ENCODE results near the gene PLAGL1. TPM values are rescaled to one million over a fixed set of nuclear protein-coding genes. Genes with fewer than 3 reads are reported as not detected.

Gene PLAGL1
- total RNA-seq, 2 donors from 2014 or later: 3.3 to 6.3 TPM

DNA sequence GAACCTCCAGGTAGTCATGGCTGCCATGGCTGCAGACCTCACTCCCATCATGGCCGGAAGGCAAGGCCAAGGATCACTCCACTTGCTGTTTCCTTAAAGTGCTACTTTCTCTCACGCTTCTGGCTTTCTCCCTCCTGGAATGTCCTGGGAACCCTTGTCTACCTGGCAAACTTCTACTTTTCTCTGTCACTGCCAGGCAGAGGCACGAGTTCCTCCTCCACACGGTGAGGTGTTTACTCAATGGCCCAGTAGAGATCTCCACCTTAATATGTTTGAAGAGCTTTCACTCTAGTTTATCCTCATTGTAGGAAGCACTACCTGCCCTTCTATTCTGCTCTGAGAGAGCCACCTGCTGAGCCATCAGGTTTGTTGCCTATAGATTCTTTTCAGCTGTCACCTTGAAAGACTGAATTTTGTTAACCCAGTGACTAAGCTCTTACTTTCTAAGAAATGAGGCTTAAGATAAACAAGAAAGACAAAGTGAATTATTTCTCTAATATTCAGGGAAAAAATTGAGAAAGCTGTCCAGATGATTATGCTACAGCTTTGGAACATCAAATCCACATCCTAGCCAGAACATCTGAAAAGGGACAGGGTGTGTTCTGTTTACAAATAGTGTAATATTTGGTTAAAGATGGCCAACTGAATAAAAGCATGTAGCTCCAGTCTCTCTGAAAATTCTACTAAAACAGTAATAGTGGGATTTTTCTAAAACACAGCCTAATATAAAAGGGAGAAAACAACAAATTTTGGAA is 54.9 kb downstream of the PLAGL1 start:
- no peaks in the 10 kb centered on the region for H3K9me3 ChIP-seq (ENCODE audit: control insufficient read depth, low read length, poor library complexity, severe bottlenecking)
- ATAC-seq (no peak), DNase-seq (no peak)
- Mint-ChIP-seq H3K27me3 (no peaks in the 10 kb centered on the region), H3K4me1 (no peaks in the 10 kb centered on the region), H3K36me3 (ENCODE audit: low read depth) (peaks cover 3% of the 10 kb centered on the region), H3K27ac (no peak overlapping the region), H3K4me3 (no peak overlapping the region)

DNA sequence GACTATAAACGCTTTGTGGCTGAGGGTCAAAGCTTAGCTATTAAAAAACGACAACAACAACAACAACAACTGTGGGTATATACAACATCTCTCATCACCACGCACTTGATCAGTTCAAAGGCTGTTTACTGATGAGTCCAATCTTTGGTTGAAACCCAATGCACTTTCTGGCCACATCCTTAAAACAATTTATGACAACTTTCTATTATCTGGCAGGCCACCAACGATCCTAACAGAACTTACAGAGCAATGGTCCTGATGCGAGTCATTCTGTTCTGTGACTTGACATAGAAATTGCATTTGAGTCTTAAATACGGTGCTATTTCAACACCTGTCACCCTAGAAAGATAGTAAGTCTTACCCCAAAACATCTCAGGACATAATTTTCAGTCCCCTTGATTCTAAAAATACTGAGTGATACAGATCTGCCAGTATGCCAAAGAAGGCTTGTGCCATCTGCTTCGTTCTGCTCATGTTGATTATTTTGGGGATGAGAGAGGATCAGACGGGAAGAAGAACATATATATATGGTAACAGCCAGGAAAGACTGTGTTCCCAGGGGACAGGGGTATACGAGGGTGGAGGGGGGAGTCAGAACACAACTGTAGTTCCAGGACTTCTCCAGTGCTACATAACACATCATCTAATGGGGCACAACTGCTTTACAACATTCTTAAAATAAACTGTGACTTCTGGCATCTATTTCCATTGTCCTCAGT is 55.8 kb downstream of the PLAGL1 start:
- H3K27me3 Mint-ChIP-seq: no peaks in the 10 kb centered on the region
- DNase-seq (no peak), ATAC-seq (no peak)
- H3K4me3 Mint-ChIP-seq: no peak overlapping the region
- H3K27ac Mint-ChIP-seq: no peak overlapping the region
- H3K36me3 Mint-ChIP-seq (ENCODE audit: low read depth): peaks cover 3% of the 10 kb centered on the region
- H3K9me3 ChIP-seq (ENCODE audit: control insufficient read depth, low read length, poor library complexity, severe bottlenecking): no peaks in the 10 kb centered on the region
- H3K4me1 Mint-ChIP-seq: no peaks in the 10 kb centered on the region

GRCh38 chr6:143950875-143951274 is 57.2 kb downstream of the PLAGL1 start:
- H3K4me1 Mint-ChIP-seq: no peaks in the 10 kb centered on the region
- ATAC-seq (no peak), DNase-seq (no peak)
- H3K27ac Mint-ChIP-seq: no peak overlapping the region
- no peaks in the 10 kb centered on the region for H3K27me3 Mint-ChIP-seq
- H3K36me3 Mint-ChIP-seq (ENCODE audit: low read depth): peaks cover 3% of the 10 kb centered on the region
- H3K4me3 Mint-ChIP-seq: no peak overlapping the region
- no peaks in the 10 kb centered on the region for H3K9me3 ChIP-seq (ENCODE audit: control insufficient read depth, low read length, poor library complexity, severe bottlenecking)

DNA sequence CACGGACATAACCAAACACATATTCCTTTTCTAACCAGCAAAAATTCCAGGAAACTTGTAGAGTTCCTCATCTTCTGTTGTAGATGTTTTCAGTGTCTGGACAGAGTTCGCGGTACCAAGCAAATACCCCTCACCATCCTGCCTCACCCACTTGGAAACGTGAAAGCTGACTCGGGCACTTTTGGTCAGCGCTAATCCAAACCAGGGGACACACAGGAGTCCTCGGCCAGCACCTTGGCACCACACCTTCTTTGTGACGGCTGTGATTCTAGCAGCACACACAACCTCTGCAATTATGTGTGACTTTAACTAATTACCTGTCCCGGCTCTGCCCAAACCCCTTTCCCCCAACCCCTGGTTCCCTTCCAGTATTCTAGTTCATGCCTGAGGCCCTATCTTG is 58.1 kb downstream of the PLAGL1 start:
- Mint-ChIP-seq H3K4me3 (no peak overlapping the region), H3K36me3 (ENCODE audit: low read depth) (peaks cover 3% of the 10 kb centered on the region)

GRCh38 chr6:143949535-143949934 is 58.5 kb downstream of the PLAGL1 start:
- Mint-ChIP-seq H3K4me3 (no peak overlapping the region), H3K4me1 (peaks cover 3% of the 10 kb centered on the region)

More for the DNA sequence above, 58.1 kb downstream of the PLAGL1 start:
- ATAC-seq: no peak
- H3K27ac Mint-ChIP-seq: no peak overlapping the region
- no peaks in the 10 kb centered on the region for H3K9me3 ChIP-seq (ENCODE audit: control insufficient read depth, low read length, poor library complexity, severe bottlenecking)
- no peak for DNase-seq
- H3K4me1 Mint-ChIP-seq: peaks cover 1% of the 10 kb centered on the region
- no peaks in the 10 kb centered on the region for H3K27me3 Mint-ChIP-seq

DNA sequence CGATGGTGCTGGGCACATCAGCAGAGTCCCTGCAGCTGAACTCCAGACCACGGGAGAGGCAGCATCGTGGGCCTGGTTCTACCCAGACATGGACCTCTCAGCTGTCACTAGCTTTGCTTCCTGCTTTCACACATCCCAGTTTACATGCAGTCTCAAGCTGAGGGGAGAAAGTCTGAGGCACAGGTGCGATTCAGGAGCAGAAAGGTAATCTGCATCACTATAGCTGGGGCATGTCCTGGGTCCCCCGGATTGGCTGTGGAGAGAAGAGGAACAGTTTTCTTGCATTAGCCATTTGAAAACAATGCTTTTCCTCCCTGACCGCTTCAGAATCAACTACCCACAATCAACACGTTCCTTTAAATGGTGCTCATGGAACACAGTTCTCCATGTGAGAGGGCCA is 59.9 kb downstream of the PLAGL1 start:
- peaks cover 3% of the 10 kb centered on the region for H3K36me3 Mint-ChIP-seq (ENCODE audit: low read depth)
- peaks cover 3% of the 10 kb centered on the region for H3K4me1 Mint-ChIP-seq
- no peak overlapping the region for H3K4me3 Mint-ChIP-seq

More at GRCh38 chr6:143949535-143949934, 58.5 kb downstream of the PLAGL1 start:
- no peaks in the 10 kb centered on the region for H3K9me3 ChIP-seq (ENCODE audit: control insufficient read depth, low read length, poor library complexity, severe bottlenecking)
- peaks cover 3% of the 10 kb centered on the region for H3K36me3 Mint-ChIP-seq (ENCODE audit: low read depth)
- no peak for ATAC-seq
- no peak overlapping the region for H3K27ac Mint-ChIP-seq
- H3K27me3 Mint-ChIP-seq: no peaks in the 10 kb centered on the region
- DNase-seq: no peak

DNA sequence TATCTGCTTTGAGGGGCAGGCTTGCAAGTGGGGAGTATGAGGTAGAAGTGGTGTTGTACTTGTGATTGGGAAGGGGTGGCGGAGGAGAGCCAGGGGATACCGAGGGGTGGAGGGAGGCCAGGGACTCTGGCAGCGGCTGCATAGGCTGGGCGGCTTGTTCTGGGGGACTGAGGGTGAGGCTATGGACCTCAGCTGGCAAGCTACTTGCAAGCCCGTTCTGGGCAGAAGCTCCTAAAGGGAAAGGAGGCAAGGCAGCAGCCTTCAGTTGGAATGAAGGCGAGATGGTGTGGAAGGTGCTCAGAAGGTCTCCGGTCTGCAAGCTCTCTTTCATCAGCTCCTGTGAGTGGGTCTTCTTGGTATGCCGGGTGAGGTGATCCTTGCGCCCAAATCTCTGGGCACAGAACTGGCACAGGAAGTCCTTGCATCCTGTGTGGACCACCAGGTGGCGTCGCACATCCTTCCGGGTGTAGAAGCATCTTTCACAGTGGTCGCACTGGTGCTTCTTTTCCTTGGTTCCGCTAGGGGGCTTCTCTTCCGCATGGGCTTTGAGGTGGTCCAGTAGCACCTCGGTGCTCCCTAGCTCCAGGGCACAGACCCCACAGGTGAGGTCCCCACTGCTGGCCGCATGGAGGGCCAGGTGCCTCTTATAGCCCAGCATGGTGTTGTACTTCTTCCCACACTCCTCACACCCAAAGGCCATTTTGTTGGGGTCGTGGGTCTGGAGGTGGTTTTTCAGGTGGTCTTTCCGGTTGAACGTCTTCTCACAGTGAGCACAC is 66.0 kb downstream of the PLAGL1 start:
- H3K27ac Mint-ChIP-seq: peak overlapping the region; percentile 65
- no peaks in the 10 kb centered on the region for H3K36me3 Mint-ChIP-seq (ENCODE audit: low read depth)
- no peak overlapping the region for H3K4me3 Mint-ChIP-seq
- no peaks in the 10 kb centered on the region for H3K9me3 ChIP-seq (ENCODE audit: control insufficient read depth, low read length, poor library complexity, severe bottlenecking)
- ATAC-seq (peak; percentile 46), DNase-seq (peak; percentile 14 to 37 (median 19))
- no peaks in the 10 kb centered on the region for H3K27me3 Mint-ChIP-seq
- peaks cover 9% of the 10 kb centered on the region for H3K4me1 Mint-ChIP-seq

More for the DNA sequence above, 59.9 kb downstream of the PLAGL1 start:
- H3K27me3 Mint-ChIP-seq: no peaks in the 10 kb centered on the region
- ATAC-seq (no peak), DNase-seq (no peak)
- no peak overlapping the region for H3K27ac Mint-ChIP-seq
- no peaks in the 10 kb centered on the region for H3K9me3 ChIP-seq (ENCODE audit: control insufficient read depth, low read length, poor library complexity, severe bottlenecking)

- H3K9me3 ChIP-seq (ENCODE audit: control insufficient read depth, low read length, poor library complexity, severe bottlenecking): no peaks in the 10 kb centered on the region
- Mint-ChIP-seq H3K27ac (no peak overlapping the region), H3K4me3 (no peak overlapping the region), H3K4me1 (peaks cover 9% of the 10 kb centered on the region), H3K36me3 (ENCODE audit: low read depth) (no peaks in the 10 kb centered on the region), H3K27me3 (no peaks in the 10 kb centered on the region)
- DNase-seq (peak; percentile 13 to 44 (median 24)), ATAC-seq (peak; percentile 99)
Measured at GRCh38 chr6:143940011-143940597, 68.0 kb downstream of the PLAGL1 start.

- Mint-ChIP-seq H3K36me3 (ENCODE audit: low read depth) (no peaks in the 10 kb centered on the region), H3K4me1 (peaks cover 6% of the 10 kb centered on the region), H3K4me3 (no peak overlapping the region), H3K27me3 (peaks cover 6% of the 10 kb centered on the region), H3K27ac (no peak overlapping the region)
- no peaks in the 10 kb centered on the region for H3K9me3 ChIP-seq (ENCODE audit: control insufficient read depth, low read length, poor library complexity, severe bottlenecking)
- ATAC-seq (no peak), DNase-seq (no peak)
Measured at GRCh38 chr6:143939364-143939763, 68.7 kb downstream of the PLAGL1 start.

- H3K4me3 Mint-ChIP-seq: no peak overlapping the region
- H3K27ac Mint-ChIP-seq: no peak overlapping the region
- no peak for ATAC-seq
- no peaks in the 10 kb centered on the region for H3K9me3 ChIP-seq (ENCODE audit: control insufficient read depth, low read length, poor library complexity, severe bottlenecking)
- H3K27me3 Mint-ChIP-seq: peaks cover 8% of the 10 kb centered on the region
- H3K4me1 Mint-ChIP-seq: peaks cover 6% of the 10 kb centered on the region
- DNase-seq: no peak
- no peaks in the 10 kb centered on the region for H3K36me3 Mint-ChIP-seq (ENCODE audit: low read depth)
Measured at GRCh38 chr6:143937668-143937970, 70.4 kb downstream of the PLAGL1 start.

GRCh38 chr6:143936778-143937667 is 71.0 kb downstream of the PLAGL1 start:
- Mint-ChIP-seq H3K27ac (no peak overlapping the region), H3K27me3 (peaks cover 8% of the 10 kb centered on the region)
- no peak for ATAC-seq

GRCh38 chr6:143936347-143936746 is 71.7 kb downstream of the PLAGL1 start:
- no peak overlapping the region for H3K27ac Mint-ChIP-seq
- H3K27me3 Mint-ChIP-seq: peaks cover 8% of the 10 kb centered on the region
- no peak for ATAC-seq

More at GRCh38 chr6:143936778-143937667, 71.0 kb downstream of the PLAGL1 start:
- Mint-ChIP-seq H3K36me3 (ENCODE audit: low read depth) (no peaks in the 10 kb centered on the region), H3K4me3 (no peak overlapping the region), H3K4me1 (peaks cover 6% of the 10 kb centered on the region)
- no peaks in the 10 kb centered on the region for H3K9me3 ChIP-seq (ENCODE audit: control insufficient read depth, low read length, poor library complexity, severe bottlenecking)
- DNase-seq: no peak

More at GRCh38 chr6:143936347-143936746, 71.7 kb downstream of the PLAGL1 start:
- Mint-ChIP-seq H3K36me3 (ENCODE audit: low read depth) (no peaks in the 10 kb centered on the region), H3K4me3 (no peak overlapping the region), H3K4me1 (peaks cover 3% of the 10 kb centered on the region)
- no peak for DNase-seq
- H3K9me3 ChIP-seq (ENCODE audit: control insufficient read depth, low read length, poor library complexity, severe bottlenecking): no peaks in the 10 kb centered on the region

All from T-helper 17 cell (primary cell).